IPS-20b (cell line): ENCODE results near the gene ELF2.
"Not testable (repeated sequence)": the region's sequence is repeated elsewhere in the genome, so short reads cannot be mapped to it uniquely, and the experiment has no call there.

Experiments
- H3K27ac ChIP-seq: one replicate; pipeline ENCODE4 v1.5.1; 2013; ENCODE audit warnings: low read length
- H3K27me3 ChIP-seq: 2 replicates; pipeline ENCODE4 v1.6.1; 2013; ENCODE audit warnings: mild to moderate bottlenecking, low read length, inconsistent platforms; ENCODE audit not compliant: insufficient read depth
- H3K36me3 ChIP-seq: 2 replicates; pipeline ENCODE4 v1.6.1; 2013; ENCODE audit warnings: low read depth, mild to moderate bottlenecking, inconsistent platforms, low read length, moderate library complexity; ENCODE audit not compliant: insufficient read depth
- H3K4me1 ChIP-seq: 2 replicates; pipeline ENCODE4 v1.6.1; 2013; ENCODE audit warnings: mild to moderate bottlenecking, control low read depth, inconsistent platforms, low read length, moderate library complexity; ENCODE audit not compliant: insufficient read depth
- H3K4me3 ChIP-seq: 2 replicates; pipeline ENCODE4 v1.5.1; 2013; ENCODE audit warnings: mild to moderate bottlenecking, low read length, inconsistent platforms
- H3K9ac ChIP-seq: 2 replicates; pipeline ENCODE4 v1.6.1; 2013; ENCODE audit warnings: low read depth, mild to moderate bottlenecking, inconsistent platforms, low read length, moderate library complexity
- H3K9me3 ChIP-seq: 2 replicates; pipeline ENCODE4 v1.6.1; 2013; ENCODE audit warnings: mild to moderate bottlenecking, low read depth, low read length, inconsistent platforms; ENCODE audit not compliant: insufficient read depth

ELF2 gene

DNA sequence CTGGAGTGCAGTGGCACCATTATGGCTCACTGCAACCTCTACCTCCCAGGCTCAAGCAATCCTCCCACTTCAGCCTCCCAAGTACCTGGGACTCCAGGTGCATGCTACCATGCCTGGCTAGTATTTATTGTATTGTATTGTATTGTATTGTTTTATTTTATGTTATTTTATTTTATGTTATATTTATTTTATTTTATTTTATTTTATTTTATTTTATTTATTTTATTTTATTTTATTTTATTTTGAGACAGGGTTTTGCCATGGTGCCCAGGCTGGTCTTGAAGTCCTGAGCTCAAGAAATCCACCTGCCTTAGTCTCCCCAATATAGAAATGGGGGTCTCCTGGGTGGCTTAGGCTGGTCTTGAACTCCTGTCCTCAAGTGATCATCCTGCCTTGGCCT is 42.6 kb downstream of the ELF2 start:
- Histone ChIP-seq H3K4me1 (peaks cover 12% of the 10 kb centered on the region; the same call in 1 of the 2 replicates), H3K27ac (no peak overlapping the region), H3K36me3 (peaks cover 26% of the 10 kb centered on the region), H3K9me3 (no peaks in the 10 kb centered on the region), H3K9ac (no peak overlapping the region), H3K4me3 (no peak overlapping the region), H3K27me3 (no peaks in the 10 kb centered on the region)

DNA sequence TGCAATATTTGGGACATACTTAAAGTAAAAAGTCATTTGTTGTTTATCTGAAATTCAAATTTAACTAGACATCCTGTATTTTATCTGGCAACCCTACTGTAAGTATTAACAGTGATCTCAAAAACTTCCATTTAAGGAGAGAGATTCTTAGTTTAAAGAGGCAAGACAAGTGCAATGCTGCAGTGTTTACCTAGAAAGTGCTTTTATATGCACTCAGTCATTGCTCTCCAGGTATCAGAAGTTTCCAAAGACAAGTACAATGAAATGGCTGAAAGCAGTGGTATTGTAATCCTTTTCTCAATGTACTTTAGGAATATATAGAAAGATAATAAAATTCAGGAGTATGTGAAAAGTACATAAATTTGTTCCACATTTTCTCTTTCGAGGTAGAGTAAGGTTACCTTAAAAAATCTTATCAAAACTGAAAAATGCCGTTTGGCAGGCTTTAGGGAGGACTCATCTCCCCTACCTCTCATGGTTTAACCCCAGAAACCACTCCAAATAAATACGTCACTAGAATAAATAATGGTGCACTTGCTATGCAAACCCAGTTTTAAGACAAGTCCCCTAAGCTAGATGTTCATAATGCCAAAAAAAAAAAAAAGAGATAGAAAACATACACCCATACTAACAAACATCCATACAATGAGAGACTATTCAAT is 45.7 kb downstream of the ELF2 start:
- H3K9me3 ChIP-seq = no peaks in the 10 kb centered on the region
- no peaks in the 10 kb centered on the region for H3K27me3 ChIP-seq
- H3K27ac ChIP-seq = no peak overlapping the region
- H3K4me3 ChIP-seq = no peak overlapping the region
- H3K36me3 ChIP-seq = 0 out of 2 replicates have a peak, but pooled peaks cover 15% of the 10 kb centered on the region
- H3K9ac ChIP-seq = no peak overlapping the region
- peaks cover 12% of the 10 kb centered on the region; the same call in 1 of the 2 replicates for H3K4me1 ChIP-seq

DNA sequence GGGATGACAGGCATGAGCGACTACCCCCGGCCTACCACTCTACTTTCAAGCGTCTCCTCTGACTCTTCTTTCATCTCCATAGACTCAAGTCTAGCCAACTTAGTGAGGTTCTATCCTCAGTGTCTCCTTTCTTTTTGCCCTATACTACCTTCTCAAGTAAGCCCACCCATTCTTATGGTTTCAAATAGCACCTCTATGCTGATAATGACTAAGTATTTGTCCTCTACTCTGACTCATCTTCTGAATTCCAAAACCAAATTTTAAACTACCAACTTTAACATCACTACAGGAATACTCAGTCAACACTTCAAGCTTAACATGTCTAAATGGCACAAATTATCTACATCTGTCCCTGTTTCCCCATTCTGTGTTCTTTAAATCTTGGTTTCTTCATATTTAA is 47.8 kb downstream of the ELF2 start:
- H3K27ac ChIP-seq = no peak overlapping the region
- H3K4me3 ChIP-seq = no peak overlapping the region
- H3K36me3 ChIP-seq = peaks cover 4% of the 10 kb centered on the region; the same call in 1 of the 2 replicates
- no peaks in the 10 kb centered on the region for H3K27me3 ChIP-seq
- no peaks in the 10 kb centered on the region for H3K9me3 ChIP-seq
- peaks cover 12% of the 10 kb centered on the region; the same call in 1 of the 2 replicates for H3K4me1 ChIP-seq
- no peak overlapping the region for H3K9ac ChIP-seq

DNA sequence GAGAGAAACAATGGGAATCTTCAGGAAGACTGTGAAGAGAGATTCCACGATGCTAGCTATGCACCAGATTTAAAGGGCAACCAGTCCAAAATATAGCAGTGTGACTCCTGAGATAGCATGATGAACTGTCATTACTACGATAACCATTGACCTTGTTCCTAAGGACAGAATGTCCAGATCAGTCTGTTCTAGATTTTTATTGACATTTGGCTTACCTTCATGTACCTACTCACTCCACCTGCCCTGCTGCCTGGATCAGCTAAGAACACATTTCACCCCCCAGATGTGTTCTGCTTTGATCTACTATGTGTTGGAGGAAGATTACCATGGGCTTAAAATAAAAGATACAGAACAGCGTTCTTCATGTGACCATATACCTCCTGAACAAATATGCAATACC is 50.1 kb downstream of the ELF2 start:
- Histone ChIP-seq H3K4me3 (no peak overlapping the region), H3K9me3 (no peaks in the 10 kb centered on the region), H3K9ac (no peak overlapping the region), H3K27me3 (no peaks in the 10 kb centered on the region), H3K36me3 (no peaks in the 10 kb centered on the region; the same call in 1 of the 2 replicates), H3K4me1 (peaks cover 12% of the 10 kb centered on the region; the same call in 1 of the 2 replicates), H3K27ac (no peak overlapping the region)

DNA sequence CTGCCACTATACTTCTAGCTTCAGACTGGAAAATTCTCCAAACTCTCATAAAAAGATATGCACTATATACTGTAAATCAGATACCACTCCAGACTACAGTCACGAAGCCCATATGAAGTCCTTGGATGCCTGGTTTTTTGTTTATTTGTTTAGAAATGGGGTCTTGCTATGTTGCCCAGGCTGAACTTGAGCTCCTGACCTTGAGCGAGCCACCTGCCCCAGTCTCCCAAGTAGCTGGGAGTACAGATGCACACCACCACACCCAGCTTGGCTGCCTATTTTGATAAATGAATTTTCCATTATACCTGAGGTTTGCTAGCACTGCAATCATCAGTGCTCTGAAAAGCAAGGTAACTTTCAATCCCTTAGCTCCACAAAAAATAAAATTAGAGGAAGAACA is 53.1 kb downstream of the ELF2 start:
- no peak overlapping the region for H3K27ac ChIP-seq
- peaks cover 3% of the 10 kb centered on the region; the same call in 1 of the 2 replicates for H3K36me3 ChIP-seq
- no peaks in the 10 kb centered on the region for H3K4me1 ChIP-seq
- no peaks in the 10 kb centered on the region for H3K9me3 ChIP-seq
- no peak overlapping the region for H3K4me3 ChIP-seq
- H3K9ac ChIP-seq = no peak overlapping the region
- H3K27me3 ChIP-seq = no peaks in the 10 kb centered on the region

DNA sequence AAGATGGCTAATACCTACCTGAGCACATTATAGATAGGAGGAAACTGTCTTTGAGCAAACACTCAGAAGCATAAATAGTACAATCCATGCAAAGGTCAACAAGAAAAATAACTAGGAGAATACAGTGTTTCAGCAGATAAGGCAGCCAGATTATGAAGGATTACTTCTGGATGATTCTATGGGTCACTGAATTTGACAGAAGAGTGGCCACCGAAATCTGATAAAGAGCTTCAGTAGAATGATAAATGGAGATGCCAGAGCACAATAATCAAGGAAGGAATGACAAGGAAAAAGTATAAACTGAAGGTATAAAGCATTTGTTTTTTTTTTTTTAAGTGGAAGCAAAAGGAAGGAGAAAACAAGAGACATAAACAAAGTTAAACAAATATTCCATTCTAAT is 58.7 kb downstream of the ELF2 start:
- Histone ChIP-seq H3K4me1 (no peaks in the 10 kb centered on the region), H3K27ac (no peak overlapping the region)

DNA sequence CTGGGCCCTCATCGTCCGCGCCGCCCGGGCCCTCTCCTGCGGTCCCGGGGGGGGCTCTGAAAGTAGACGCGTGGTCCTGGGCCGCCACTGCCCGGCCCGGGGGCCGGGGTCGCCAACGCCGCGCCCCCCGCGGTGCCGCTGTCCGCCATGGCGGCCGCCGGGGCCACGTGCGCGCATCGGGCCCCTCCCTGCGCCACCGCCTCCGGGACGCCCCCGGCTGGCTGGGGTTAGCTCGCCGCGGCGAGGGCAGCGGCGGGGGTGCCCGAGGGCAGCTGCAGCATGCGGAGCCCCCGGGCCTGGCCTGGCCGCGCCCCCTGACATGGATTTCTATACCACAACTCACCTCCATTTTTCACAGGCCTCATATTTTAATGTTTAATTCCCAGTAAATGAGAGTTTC is 61.8 kb downstream of the ELF2 start:
- Histone ChIP-seq H3K4me1 (no peaks in the 10 kb centered on the region), H3K27ac (no peak overlapping the region), H3K9me3 (no peaks in the 10 kb centered on the region)

More for the DNA sequence above, 58.7 kb downstream of the ELF2 start:
- H3K9ac ChIP-seq = no peak overlapping the region
- no peak overlapping the region for H3K4me3 ChIP-seq
- H3K9me3 ChIP-seq = no peaks in the 10 kb centered on the region
- peaks cover 13% of the 10 kb centered on the region for H3K36me3 ChIP-seq
- H3K27me3 ChIP-seq = no peaks in the 10 kb centered on the region

DNA sequence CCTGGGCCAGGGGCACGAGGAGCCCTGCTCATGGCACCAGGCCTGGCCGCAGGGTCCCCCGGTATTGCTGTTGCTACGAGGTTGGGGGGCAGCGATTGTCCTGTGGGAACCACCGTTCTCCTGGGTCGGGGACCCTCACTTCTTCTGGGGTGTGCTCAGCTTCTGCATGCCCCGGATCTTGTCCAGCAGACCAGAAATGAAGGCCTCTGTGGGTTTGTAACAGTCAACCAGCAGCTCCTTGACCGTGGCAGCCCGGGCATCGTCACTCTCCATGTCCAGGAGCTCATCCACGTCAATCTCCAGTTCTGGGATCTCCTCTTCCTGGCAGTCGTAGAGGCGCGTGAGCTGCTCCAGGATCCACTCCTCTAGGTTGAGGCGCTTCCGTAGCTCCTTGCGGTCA is 62.2 kb downstream of the ELF2 start:
- not testable (repeated sequence) for H3K9ac ChIP-seq, H3K4me1 ChIP-seq, H3K4me3 ChIP-seq, H3K9me3 ChIP-seq, H3K36me3 ChIP-seq, H3K27ac ChIP-seq, H3K27me3 ChIP-seq

More for the DNA sequence above, 61.8 kb downstream of the ELF2 start:
- no peaks in the 10 kb centered on the region for H3K27me3 ChIP-seq
- H3K4me3 ChIP-seq = no peak overlapping the region
- no peak overlapping the region for H3K9ac ChIP-seq
- peaks cover 10% of the 10 kb centered on the region for H3K36me3 ChIP-seq

DNA sequence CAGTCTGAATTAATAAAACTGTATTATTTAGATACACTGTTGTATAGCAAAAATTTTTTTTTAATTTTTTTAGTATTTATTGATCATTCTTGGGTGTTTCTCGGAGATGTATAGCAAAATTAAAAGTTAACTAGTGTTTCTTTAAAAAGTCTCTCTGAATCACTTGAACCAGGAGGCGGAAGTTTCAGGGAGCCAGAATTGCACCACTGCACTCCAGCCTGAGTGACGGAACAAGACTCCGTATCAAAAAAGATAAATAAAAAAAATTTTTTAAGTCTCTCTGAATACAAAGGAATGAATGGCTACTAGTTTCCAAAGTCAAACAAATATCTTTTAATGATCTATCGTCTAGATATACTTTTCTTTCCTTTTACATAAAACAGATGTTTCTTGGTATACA is 64.4 kb downstream of the ELF2 start:
- Histone ChIP-seq H3K36me3 (peaks cover 10% of the 10 kb centered on the region), H3K4me1 (peaks cover 4% of the 10 kb centered on the region; the same call in 1 of the 2 replicates), H3K27me3 (no peaks in the 10 kb centered on the region), H3K9ac (no peak overlapping the region), H3K4me3 (no peak overlapping the region), H3K27ac (no peak overlapping the region), H3K9me3 (no peaks in the 10 kb centered on the region)

DNA sequence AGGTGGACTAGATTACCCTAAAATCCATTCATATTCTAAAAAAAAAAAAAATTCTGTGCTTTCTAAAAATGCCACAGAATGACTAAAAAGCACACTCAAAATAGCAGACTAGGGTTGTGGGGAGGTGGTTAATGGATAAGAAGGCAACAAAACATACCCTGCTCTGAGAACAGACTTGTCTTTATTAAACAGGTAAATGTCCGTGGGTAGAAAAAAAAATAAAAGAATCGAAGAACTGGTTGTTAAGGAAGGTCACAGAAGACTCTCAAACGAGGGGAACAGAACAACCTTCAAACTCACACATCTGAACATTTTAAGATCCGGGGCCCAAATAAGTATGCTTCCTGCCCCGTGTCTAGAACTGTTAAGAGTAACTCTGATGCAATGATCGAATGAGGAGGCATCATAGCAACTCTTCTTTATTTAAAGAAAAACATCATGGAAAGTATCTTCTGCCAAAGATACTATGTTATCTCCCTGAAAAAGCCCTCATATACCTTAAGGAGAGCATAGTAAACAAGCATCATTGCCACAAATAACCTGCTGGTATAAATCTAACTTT is 68.4 kb downstream of the ELF2 start:
- Histone ChIP-seq H3K27me3 (no peaks in the 10 kb centered on the region), H3K36me3 (no peaks in the 10 kb centered on the region), H3K9me3 (no peaks in the 10 kb centered on the region), H3K4me3 (no peak overlapping the region), H3K27ac (no peak overlapping the region), H3K4me1 (peaks cover 4% of the 10 kb centered on the region; the same call in 1 of the 2 replicates), H3K9ac (no peak overlapping the region)

DNA sequence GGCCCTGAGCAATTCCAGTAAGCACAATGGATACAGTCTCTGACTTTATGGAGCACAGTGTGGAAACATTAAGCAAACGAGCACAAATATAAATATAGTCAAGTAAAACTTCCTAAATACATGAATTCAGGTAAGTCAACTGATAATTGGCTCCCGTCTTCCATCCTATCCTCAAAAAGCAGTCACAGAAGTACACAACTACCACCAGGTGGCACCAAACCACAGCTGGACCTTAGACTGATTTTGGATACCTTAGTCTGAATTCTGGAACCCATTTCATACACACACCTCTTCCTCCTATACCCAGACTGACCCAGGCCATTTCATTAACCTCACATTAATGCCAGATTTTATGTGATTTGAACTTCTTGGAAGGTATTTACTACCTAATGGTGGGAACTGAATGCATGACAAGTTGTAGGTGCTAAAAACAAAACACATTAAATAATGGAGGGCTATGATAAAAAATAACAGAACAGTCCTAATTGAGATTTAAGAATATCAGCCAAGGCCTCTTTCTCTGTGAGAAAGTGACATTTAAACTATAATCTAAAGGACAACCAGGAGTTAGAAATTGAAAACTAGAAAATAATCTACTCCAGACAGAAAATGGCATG is 77.5 kb downstream of the ELF2 start:
- Histone ChIP-seq H3K36me3 (no peaks in the 10 kb centered on the region), H3K9ac (no peak overlapping the region), H3K9me3 (no peaks in the 10 kb centered on the region), H3K27me3 (no peaks in the 10 kb centered on the region), H3K27ac (no peak overlapping the region), H3K4me3 (no peak overlapping the region), H3K4me1 (no peaks in the 10 kb centered on the region)

DNA sequence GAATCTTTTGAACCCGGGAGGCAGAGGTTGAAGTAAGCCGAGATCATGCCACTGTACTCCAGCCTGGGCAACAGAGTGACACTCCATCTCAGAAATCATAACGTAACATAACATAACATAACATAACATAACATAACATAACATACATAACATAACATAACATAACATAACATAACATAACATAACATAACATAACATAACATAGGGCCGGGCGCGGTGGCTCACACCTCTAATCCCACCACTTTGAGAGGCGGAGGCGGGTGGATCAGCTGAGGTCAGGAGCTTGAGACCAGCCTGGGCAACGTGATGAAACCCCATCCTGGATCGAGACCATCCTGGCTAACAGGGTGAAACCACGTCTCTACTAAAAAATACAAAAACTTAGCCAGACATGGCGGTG is 84.7 kb downstream of the ELF2 start:
- Histone ChIP-seq H3K9me3 (no peaks in the 10 kb centered on the region), H3K27ac (no peak overlapping the region), H3K4me1 (no peaks in the 10 kb centered on the region), H3K27me3 (no peaks in the 10 kb centered on the region), H3K36me3 (no peaks in the 10 kb centered on the region), H3K9ac (no peak overlapping the region), H3K4me3 (no peak overlapping the region)
